HCT116 (cell line): ENCODE data around the gene XK. TPM values are rescaled to one million over a fixed set of nuclear protein-coding genes. Genes with fewer than 3 reads are reported as not detected.

Experiments
- ATAC-seq: fragments of 200-7000 bp; cut with Tn5 transposase; 2 replicates; pipeline ENCODE4 v1.9.1; 2020; ENCODE audit warnings: mild to moderate bottlenecking, moderate library complexity
- BruUV-seq: library from RNA; stranded (reverse); fragments of 400-500 nt; replicated peaks from 2 replicates; lab custom pipeline; 2021; lab: Mats Ljungman, UMichigan
- CTCF ChIA-PET: fragments of 300-600 bp; sonication (Branson Sonifier 250); formaldehyde crosslinking; loops from one replicate; lab custom pipeline; 2021; ENCODE audit warnings: antibody characterized with exemption; lab: Charles Lee
- POLR2A ChIA-PET: fragments of 300-600, 350-600 bp; sonication (Branson Sonifier 250); formaldehyde crosslinking; loops from one replicate; lab custom pipeline; 2021; ENCODE audit warnings: antibody characterized with exemption; lab: Charles Lee
- RAD21 ChIA-PET, 2 experiments: fragments of 300-600 bp; sonication (Branson Sonifier 250); formaldehyde crosslinking; loops; one replicate each; lab custom pipeline; 2023; ENCODE audit warnings: low total read pairs in 2 of 2; ENCODE audit not compliant: uncharacterized antibody in 2 of 2, unreplicated experiment in 2 of 2, low non-redundant PET in 1 of 2; lab: Charles Lee
- DNase-seq: peaks from one replicate; pipeline ENCODE4 v3.0.0-alpha.2; 2010; ENCODE audit warnings: low read depth, low spot score
- H2AFZ ChIP-seq: fragments of 200-600 bp; shearing (Covaris generic), sonication (generic); 2 replicates; pipeline ENCODE4 v1.6.1; 2017; ENCODE audit warnings: low read depth, mixed run types, mixed read lengths, antibody characterized with exemption, low read length; ENCODE audit not compliant: poor library complexity, severe bottlenecking
- H3K27ac ChIP-seq: 2 replicates; pipeline ENCODE4 v1.5.1; 2012; ENCODE audit warnings: low read depth, low read length
- H3K27me3 ChIP-seq: fragments of 200-600 bp; sonication (generic); 2 replicates; pipeline ENCODE4 v1.6.1; 2016; ENCODE audit warnings: mixed run types, low read length, mixed read lengths; ENCODE audit not compliant: insufficient read depth
- H3K36me3 ChIP-seq, 2 experiments: fragments of 200-500 bp in 1 of 2; fragments of 200-600 bp in 1 of 2; sonication (Bioruptor generic) in 1 of 2; sonication (generic) in 1 of 2; 2 replicates each; pipeline versions ENCODE4 v1.5.1 to v1.6.1; 2014 to 2016; ENCODE audit warnings: low read length in 2 of 2, inconsistent platforms in 1 of 2, mixed read lengths in 1 of 2, mixed run types in 1 of 2; ENCODE audit not compliant: insufficient read depth in 2 of 2, control insufficient read depth in 1 of 2
- H3K4me1 ChIP-seq, 2 experiments: fragments of 200-600 bp in 1 of 2; sonication (generic) in 1 of 2; 2 replicates each; pipeline versions ENCODE4 v1.5.1 to v1.6.1; 2012 to 2017; ENCODE audit warnings: low read length in 2 of 2, inconsistent platforms in 1 of 2, mild to moderate bottlenecking in 1 of 2, mixed read lengths in 1 of 2, mixed run types in 1 of 2, moderate library complexity in 1 of 2; ENCODE audit not compliant: insufficient read depth in 2 of 2, control insufficient read depth in 1 of 2
- H3K4me2 ChIP-seq: fragments of 200-600 bp; sonication (generic); 2 replicates; pipeline ENCODE4 v1.6.1; 2017; ENCODE audit warnings: mixed run types, low read length, mixed read lengths
- H3K4me3 ChIP-seq, 2 experiments: fragments of 200-600 bp in 1 of 2; sonication (generic) in 1 of 2; replicated peaks in 1 of 2; 2 replicates each; pipeline ENCODE4 v1.5.1; 2011 to 2016; ENCODE audit warnings: low read length in 2 of 2, control low read depth in 1 of 2, low read depth in 1 of 2, mild to moderate bottlenecking in 1 of 2, mixed read lengths in 1 of 2, mixed run types in 1 of 2
- H3K79me2 ChIP-seq: fragments of 200-600 bp; sonication (generic); 2 replicates; pipeline ENCODE4 v1.6.1; 2017; ENCODE audit warnings: mild to moderate bottlenecking, mixed run types, low read length, moderate library complexity, mixed read lengths; ENCODE audit not compliant: insufficient read depth
- H3K9ac ChIP-seq: fragments of 200-600 bp; sonication (generic); 2 replicates; pipeline ENCODE4 v1.6.1; 2016; ENCODE audit warnings: low read length, mixed read lengths
- H3K9me2 ChIP-seq: fragments of 200-600 bp; sonication (generic), shearing (Covaris generic); 2 replicates; pipeline ENCODE4 v1.6.1; 2017; ENCODE audit warnings: mixed run types, mild to moderate bottlenecking, moderate library complexity; ENCODE audit not compliant: insufficient read depth
- H3K9me3 ChIP-seq, 2 experiments: fragments of 200-500 bp in 1 of 2; fragments of 200-600 bp in 1 of 2; sonication (Bioruptor generic) in 1 of 2; sonication (generic) in 1 of 2; 2 replicates each; pipeline ENCODE4 v1.6.1; 2014 to 2017; ENCODE audit warnings: low read length in 2 of 2, mixed read lengths in 2 of 2, inconsistent platforms in 1 of 2, low read depth in 1 of 2, mild to moderate bottlenecking in 1 of 2, mixed run types in 1 of 2, moderate library complexity in 1 of 2; ENCODE audit not compliant: control insufficient read depth in 1 of 2, insufficient read depth in 1 of 2
- H4K20me1 ChIP-seq: fragments of 200-600 bp; sonication (generic), shearing (Covaris generic); 2 replicates; pipeline ENCODE4 v1.6.1; 2017; ENCODE audit warnings: mixed run types, mild to moderate bottlenecking, moderate library complexity; ENCODE audit not compliant: insufficient read depth
- CEBPB ChIP-seq: IDR thresholded peaks from 2 replicates; pipeline ENCODE4 v1.6.1; 2012; ENCODE audit warnings: low read depth
- EGR1 ChIP-seq: IDR thresholded peaks from 2 replicates; pipeline ENCODE4 v1.6.1; 2012; ENCODE audit warnings: low read depth
- EZH2 ChIP-seq: fragments of 200-600 bp; sonication (generic); IDR thresholded peaks from 2 replicates; pipeline ENCODE4 v1.6.1; 2017; ENCODE audit warnings: antibody characterized with exemption, mixed run types
- EZH2phosphoT487 ChIP-seq: fragments of 200-600 bp; IDR thresholded peaks from 2 replicates; pipeline ENCODE4 v1.6.1; 2018; ENCODE audit warnings: antibody characterized with exemption, borderline replicate concordance
- FOSL1 ChIP-seq: IDR thresholded peaks from 2 replicates; pipeline ENCODE4 v1.6.1; 2012; ENCODE audit warnings: low read depth
- SRF ChIP-seq: IDR thresholded peaks from 2 replicates; pipeline ENCODE4 v1.6.1; 2012; ENCODE audit warnings: low read depth
- TCF7L2 ChIP-seq: IDR thresholded peaks from 2 replicates; pipeline ENCODE4 v1.7.0; 2011; ENCODE audit warnings: borderline replicate concordance, inconsistent platforms; ENCODE audit not compliant: insufficient read depth, insufficient read length; ENCODE audit errors: extremely low read depth
- YY1 ChIP-seq: IDR thresholded peaks from 2 replicates; pipeline ENCODE4 v1.6.1; 2011; ENCODE audit warnings: low read length, low read depth, moderate library complexity, mild to moderate bottlenecking; ENCODE audit not compliant: insufficient replicate concordance; ENCODE audit errors: extremely low read depth
- intact Hi-C: fragments of 100-400 bp; cut with micrococcal nuclease; formaldehyde crosslinking; loops from 2 replicates; pipeline ENCODE4 v1.10.0; 2022
- total RNA-seq: library from RNA; stranded (reverse); gene quantifications from one replicate; pipeline ENCODE4 v1.2.1, GENCODE V29; 2021; ENCODE audit not compliant: unreplicated experiment
- TF ChIP-seq, protein P1 (sequence below): IDR thresholded peaks from 2 replicates; pipeline ENCODE4 v1.6.1; 2012

The XK gene
- total RNA-seq, 1 experiment from 2014 or later, result 2.6 TPM

DNA sequence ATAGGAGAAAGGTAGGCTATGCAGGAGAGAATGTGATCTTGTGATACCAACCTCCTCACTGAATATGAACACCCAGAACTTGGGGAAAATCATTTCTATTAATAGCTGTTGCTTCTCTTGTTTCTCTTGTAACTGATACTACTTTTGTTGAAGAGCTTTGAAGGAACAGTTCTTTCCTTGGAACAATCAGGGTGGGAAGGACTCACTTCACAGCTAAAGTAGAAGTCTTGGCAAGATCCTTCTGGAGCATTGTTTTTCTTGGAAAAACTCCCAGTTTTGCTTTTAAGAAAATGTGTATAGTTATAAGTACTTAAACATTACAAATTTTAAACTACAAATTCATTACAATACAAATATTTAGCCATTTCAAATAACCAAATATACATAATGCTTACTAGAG lies 19.1 kb upstream of the XK start:
- no peak for TF ChIP-seq EZH2phosphoT487
- TF ChIP-seq YY1, result no peak
- no peak for TF ChIP-seq EGR1
- no peak for TF ChIP-seq FOSL1
- TF ChIP-seq EZH2, result no peak
- CTCF ChIA-PET, result no interaction called here
- no TSS peak for BruUV-seq
- H3K27ac ChIP-seq, result no peak overlapping the region
- no peak overlapping the region for H2AFZ ChIP-seq
- H3K4me1 ChIP-seq, result no peaks in the 10 kb centered on the region
- H3K4me2 ChIP-seq, result no peak overlapping the region
- no peak overlapping the region for H3K4me3 ChIP-seq
- no peaks in the 10 kb centered on the region for H4K20me1 ChIP-seq
- ATAC-seq, result no peak
- no peaks in the 10 kb centered on the region for H3K9me2 ChIP-seq
- H3K9ac ChIP-seq, result no peak overlapping the region
- no peaks in the 10 kb centered on the region for H3K36me3 ChIP-seq
- H3K27me3 ChIP-seq, result no peaks in the 10 kb centered on the region
- no peak for DNase-seq
- no peaks in the 10 kb centered on the region for H3K9me3 ChIP-seq
- POLR2A ChIA-PET, result no interaction called here
- intact Hi-C loops, result no loop called here
- RAD21 ChIA-PET, result no interaction called here
- H3K79me2 ChIP-seq, result no peaks in the 10 kb centered on the region

DNA sequence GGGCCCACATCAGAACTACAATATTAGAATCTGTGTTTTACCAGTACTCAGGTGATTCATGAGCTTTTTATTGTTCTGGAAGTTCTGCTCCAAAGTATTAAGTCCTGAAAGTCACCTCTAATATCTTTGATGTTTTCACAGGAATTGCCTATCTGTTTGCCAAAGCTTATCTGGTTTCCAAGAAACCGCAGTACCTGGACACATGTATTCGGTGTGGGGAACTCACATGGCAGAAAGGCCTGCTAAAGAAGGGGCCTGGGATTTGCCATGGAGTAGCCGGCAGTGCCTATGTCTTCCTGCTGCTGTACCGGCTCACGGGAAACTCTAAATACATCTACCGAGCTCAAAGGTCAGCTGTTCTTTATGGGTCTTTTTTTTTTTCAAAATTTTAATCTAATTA lies 18.4 kb upstream of the XK start:
- Histone ChIP-seq H3K36me3 (no peaks in the 10 kb centered on the region), H4K20me1 (no peaks in the 10 kb centered on the region), H3K9me2 (no peaks in the 10 kb centered on the region), H3K4me3 (no peak overlapping the region), H3K27me3 (no peaks in the 10 kb centered on the region), H3K9me3 (no peaks in the 10 kb centered on the region), H3K79me2 (no peaks in the 10 kb centered on the region), H2AFZ (no peak overlapping the region), H3K9ac (no peak overlapping the region), H3K4me2 (no peak overlapping the region), H3K4me1 (no peaks in the 10 kb centered on the region), H3K27ac (no peak overlapping the region)
- CTCF ChIA-PET, result no interaction called here
- DNase-seq (no peak), ATAC-seq (no peak)
- BruUV-seq, result no TSS peak
- POLR2A ChIA-PET, result no interaction called here
- TF ChIP-seq, protein P1, sequence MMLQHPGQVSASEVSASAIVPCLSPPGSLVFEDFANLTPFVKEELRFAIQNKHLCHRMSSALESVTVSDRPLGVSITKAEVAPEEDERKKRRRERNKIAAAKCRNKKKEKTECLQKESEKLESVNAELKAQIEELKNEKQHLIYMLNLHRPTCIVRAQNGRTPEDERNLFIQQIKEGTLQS, result no peak
- TF ChIP-seq FOSL1 (no peak), SRF (no peak), EZH2phosphoT487 (no peak), CEBPB (no peak), TCF7L2 (no peak)
- RAD21 ChIA-PET, result no interaction called here
- intact Hi-C loops, result no loop called here
